Measurements from ENCODE around the gene PRPSAP2. TPM values are rescaled to one million over a fixed set of nuclear protein-coding genes. Genes with fewer than 3 reads are reported as not detected.
"Not testable (repeated sequence)": the region's sequence is repeated elsewhere in the genome, so short reads cannot be mapped to it uniquely, and the experiment has no call there.

Gene PRPSAP2
- polyA plus RNA-seq, 6 donors from 2014 or later: 40.1 to 53.3 (median 46.1) TPM

DNA sequence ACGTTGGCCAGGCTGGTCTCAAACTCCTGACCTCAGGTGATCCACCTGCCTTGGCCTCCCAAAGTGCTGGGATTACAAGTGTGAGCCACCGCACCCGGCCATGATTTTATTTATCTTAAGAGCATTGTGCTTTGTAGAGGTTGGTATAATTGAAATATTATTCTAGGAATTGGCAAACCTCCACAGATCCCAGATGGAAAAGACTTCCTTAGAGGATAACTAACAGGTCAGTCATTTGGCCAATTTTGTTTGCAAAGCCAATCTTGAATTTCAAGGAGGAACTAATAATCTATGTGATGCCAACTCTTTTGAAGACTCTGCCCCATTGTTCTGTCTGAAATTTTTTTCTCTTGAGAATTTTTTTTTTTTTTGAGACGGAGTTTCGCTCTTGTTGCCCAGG is 47.3 kb downstream of the PRPSAP2 start:
- Mint-ChIP-seq H3K4me1 (peaks cover 26 to 50% (median 27%) of the 10 kb centered on the region in 3 donors), H3K9me3 (no peaks in the 10 kb centered on the region), H3K27me3 (no peaks in the 10 kb centered on the region), H3K27ac (no peak overlapping the region), H3K4me3 (peak overlapping the region in 1 of 8 donors; percentile 52), H3K36me3 (peaks cover 4 to 7% of the 10 kb centered on the region in 2 donors)
- no peak for DNase-seq
- ATAC-seq (ENCODE audit: low read depth in 2 of 2): no peak

DNA sequence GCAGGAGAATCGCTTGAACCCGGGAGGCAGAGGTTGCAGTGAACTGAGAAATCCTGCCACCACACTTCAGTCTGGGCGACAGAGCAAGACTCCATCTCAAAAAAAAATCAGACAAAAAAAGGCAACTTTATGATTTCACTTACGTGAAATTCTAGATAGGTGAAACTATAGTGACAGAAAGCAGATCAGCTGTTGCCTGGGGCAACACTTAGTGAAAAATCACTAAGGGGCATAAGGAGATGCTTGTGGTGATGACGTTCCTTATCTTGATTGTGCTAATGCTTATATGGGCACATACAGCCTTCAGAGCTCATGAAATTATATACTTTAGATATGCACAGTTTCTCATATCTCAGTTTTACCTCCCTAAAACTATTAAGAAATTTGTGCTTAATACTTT is 52.4 kb downstream of the PRPSAP2 start:
- peak overlapping the region in 1 of 6 donors; percentile 47 for H3K27ac Mint-ChIP-seq
- peaks cover 18 to 21% of the 10 kb centered on the region in 2 donors for H3K36me3 Mint-ChIP-seq
- H3K9me3 Mint-ChIP-seq: no peaks in the 10 kb centered on the region
- H3K4me3 Mint-ChIP-seq: no peak overlapping the region
- DNase-seq (no peak), ATAC-seq (ENCODE audit: low read depth in 2 of 2) (no peak)
- H3K4me1 Mint-ChIP-seq: peaks cover 5 to 15% (median 7%) of the 10 kb centered on the region in 3 donors
- H3K27me3 Mint-ChIP-seq: no peaks in the 10 kb centered on the region

DNA sequence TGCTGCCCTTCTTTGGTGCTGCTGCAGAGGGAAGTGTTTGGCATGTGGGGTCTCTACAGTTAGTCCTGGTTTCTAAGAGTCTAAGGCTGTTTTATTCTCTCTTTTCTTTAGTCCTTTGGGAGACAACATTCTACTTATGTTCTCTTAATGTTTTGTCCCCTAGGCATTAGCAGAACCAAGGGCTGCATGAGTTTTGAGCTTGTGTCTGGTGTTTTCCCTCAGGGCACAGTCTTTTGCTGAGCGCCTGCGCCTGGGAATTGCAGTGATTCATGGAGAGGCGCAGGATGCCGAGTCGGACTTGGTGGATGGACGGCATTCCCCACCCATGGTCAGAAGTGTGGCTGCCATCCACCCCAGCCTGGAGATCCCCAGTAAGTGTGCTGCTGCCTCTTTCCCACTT is 53.0 kb downstream of the PRPSAP2 start:
- Mint-ChIP-seq H3K27ac (no peak overlapping the region), H3K27me3 (no peaks in the 10 kb centered on the region), H3K36me3 (peaks cover 21 to 25% of the 10 kb centered on the region in 2 donors), H3K9me3 (no peaks in the 10 kb centered on the region), H3K4me1 (peaks cover 7 to 15% (median 10%) of the 10 kb centered on the region in 3 donors), H3K4me3 (no peak overlapping the region)
- DNase-seq: no peak
- no peak for ATAC-seq (ENCODE audit: low read depth in 2 of 2)

DNA sequence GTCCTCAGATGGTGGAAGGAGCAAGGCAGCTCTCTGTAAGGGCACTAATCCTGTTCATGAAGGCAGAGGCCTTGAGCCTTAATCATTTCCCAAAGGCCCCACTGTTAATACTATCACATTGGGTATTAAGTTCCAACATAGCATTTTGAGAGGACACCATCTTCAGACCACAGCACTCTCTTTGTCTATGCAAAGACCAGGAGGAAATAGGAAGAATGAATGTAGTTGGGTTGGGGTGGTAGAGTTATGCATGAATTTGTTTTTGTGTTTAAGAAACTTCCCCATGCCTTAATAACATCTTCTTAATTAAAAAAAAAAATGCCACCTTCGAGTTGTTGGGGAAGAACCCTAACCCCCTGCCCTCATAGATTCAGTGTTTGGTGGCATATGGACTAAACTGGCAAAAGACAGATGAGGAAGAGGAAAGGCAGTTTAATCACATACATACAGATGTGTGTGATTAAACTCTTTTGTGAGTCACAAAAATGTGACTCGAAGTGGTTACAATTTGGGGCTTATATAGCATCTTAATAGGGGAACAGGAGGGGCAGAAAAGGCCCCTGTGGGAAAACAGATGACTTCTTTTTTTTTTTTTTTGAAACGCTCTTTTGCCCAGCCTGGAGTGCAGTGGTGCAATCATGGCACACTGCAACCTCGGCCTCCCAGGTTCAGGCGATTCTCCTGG is 59.0 kb downstream of the PRPSAP2 start:
- Mint-ChIP-seq H3K36me3 (peaks cover 10 to 37% of the 10 kb centered on the region in 2 donors), H3K27me3 (no peaks in the 10 kb centered on the region), H3K4me1 (peaks cover 44 to 50% (median 48%) of the 10 kb centered on the region in 3 donors), H3K27ac (peak overlapping the region in 2 of 6 donors; percentile 80 to 90), H3K4me3 (peak overlapping the region in 2 of 8 donors; percentile 68), H3K9me3 (no peaks in the 10 kb centered on the region)
- DNase-seq: no peak
- ATAC-seq (ENCODE audit: low read depth in 2 of 2): peak; percentile 23 to 25

DNA sequence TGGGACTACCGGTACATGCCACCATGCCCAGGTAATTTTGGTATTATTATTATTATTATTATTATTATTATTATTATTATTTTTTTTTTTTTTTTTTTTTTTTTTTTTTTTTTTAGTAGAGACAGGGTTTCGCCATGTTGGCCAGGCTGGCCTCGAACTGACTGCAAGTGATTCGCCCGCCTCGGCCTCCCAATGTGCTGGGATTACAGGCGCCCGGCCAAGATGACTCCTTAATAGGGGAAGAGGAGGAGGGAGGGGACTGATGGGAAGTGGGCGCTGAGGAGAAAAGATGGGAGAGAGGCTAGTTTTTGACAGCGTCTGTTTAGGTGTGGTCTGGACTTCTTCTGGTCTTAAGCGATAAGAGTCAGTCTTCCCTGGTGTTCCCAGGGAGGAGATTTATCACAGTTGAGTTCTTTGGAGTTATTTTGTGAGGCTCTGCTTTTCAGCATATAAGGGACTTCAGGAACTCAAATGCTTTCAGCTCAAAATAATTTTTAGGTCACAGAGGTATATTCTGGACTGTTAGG is 59.6 kb downstream of the PRPSAP2 start:
- Mint-ChIP-seq H3K4me1 (peaks cover 48 to 55% (median 53%) of the 10 kb centered on the region in 3 donors), H3K36me3 (peaks cover 8 to 33% of the 10 kb centered on the region in 2 donors), H3K9me3 (no peaks in the 10 kb centered on the region), H3K27me3 (no peaks in the 10 kb centered on the region), H3K4me3 (no peak overlapping the region), H3K27ac (peak overlapping the region in 2 of 6 donors; percentile 80 to 83)
- DNase-seq (no peak), ATAC-seq (ENCODE audit: low read depth in 2 of 2) (no peak)

DNA sequence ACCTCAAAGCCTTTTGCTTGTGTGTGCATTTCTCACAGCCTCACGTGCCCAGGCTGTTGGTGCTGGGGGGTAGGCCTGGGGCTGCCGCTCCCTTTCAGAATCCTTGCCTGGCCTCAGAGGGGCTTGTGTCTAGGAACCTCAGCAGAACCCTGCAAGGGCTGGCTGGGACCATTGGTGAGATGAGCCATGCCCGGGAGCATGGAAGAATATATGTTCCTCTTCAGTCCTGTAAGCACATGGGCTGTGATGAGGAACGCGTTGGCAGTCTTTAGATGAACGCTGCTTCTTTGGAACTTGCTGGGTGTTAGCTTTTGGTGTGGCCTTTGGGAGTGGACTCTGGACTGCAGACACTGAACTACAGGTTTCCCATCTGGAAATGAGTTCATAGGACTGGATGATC is 62.0 kb downstream of the PRPSAP2 start:
- Mint-ChIP-seq H3K9me3 (no peaks in the 10 kb centered on the region), H3K27me3 (no peaks in the 10 kb centered on the region), H3K27ac (peak overlapping the region in 5 of 6 donors; percentile 22 to 85 (median 70)), H3K4me3 (peak overlapping the region in 1 of 8 donors; percentile 3), H3K36me3 (peaks cover 6 to 26% of the 10 kb centered on the region in 2 donors), H3K4me1 (peaks cover 48 to 58% (median 53%) of the 10 kb centered on the region in 3 donors)
- ATAC-seq (ENCODE audit: low read depth in 2 of 2): no peak
- DNase-seq: no peak

DNA sequence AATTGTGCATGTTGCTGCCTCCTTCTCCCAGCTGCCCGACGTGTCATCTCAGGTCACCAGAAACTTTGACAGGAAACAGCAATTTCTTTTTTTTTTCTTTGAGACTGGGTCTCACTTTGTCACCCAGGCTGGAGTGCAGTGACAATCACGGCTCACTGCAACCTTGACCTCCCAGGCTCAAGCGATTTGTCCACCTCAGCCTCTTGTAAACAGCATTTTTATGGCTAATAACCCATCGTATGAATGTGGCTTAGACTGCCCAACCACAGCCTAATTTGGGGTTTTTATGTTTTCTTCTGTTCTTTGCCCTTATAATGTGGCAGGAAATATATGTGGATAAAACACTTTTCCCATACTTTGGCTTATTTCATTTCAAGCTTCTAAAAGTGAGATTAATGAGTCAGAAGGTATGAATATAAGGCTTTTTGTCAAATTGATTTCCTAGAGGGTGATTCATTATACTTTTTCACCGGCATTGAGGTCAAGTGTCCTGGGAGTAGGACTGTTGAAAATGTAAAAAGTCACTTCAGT is 63.0 kb downstream of the PRPSAP2 start:
- no peak for DNase-seq
- Mint-ChIP-seq H3K4me3 (no peak overlapping the region), H3K27ac (peak overlapping the region in 5 of 6 donors; percentile 6 to 90 (median 63)), H3K36me3 (peaks cover 0 to 19% of the 10 kb centered on the region in 2 donors), H3K9me3 (no peaks in the 10 kb centered on the region), H3K27me3 (no peaks in the 10 kb centered on the region), H3K4me1 (peaks cover 44 to 61% (median 47%) of the 10 kb centered on the region in 3 donors)
- ATAC-seq (ENCODE audit: low read depth in 2 of 2): peak in 1 of 2 donors; percentile 28

DNA sequence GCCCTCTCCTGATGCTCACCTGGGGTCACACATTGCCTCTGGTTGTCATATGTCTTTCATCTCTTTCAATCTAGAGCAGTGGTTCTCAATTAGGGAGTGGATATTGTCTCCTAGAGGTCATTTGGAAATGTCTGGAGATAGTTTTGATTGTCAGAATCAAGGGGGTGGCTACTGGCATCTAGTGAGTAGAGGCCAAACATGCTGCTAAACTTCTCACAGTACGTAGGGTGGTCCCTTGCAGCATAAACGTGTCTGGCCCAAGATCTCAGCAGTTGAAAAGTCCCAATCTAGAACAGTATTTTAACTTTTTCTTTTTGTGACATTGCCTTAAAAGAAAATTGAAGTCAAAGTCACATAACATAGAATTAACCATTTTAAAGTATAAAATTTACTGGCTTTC is 63.6 kb downstream of the PRPSAP2 start:
- Mint-ChIP-seq H3K36me3 (peaks cover 0 to 19% of the 10 kb centered on the region in 2 donors), H3K4me1 (peaks cover 44 to 59% (median 47%) of the 10 kb centered on the region in 3 donors), H3K9me3 (no peaks in the 10 kb centered on the region), H3K27ac (peak overlapping the region in 5 of 6 donors; percentile 5 to 90 (median 63)), H3K4me3 (peak overlapping the region in 2 of 8 donors; percentile 42 to 68), H3K27me3 (no peaks in the 10 kb centered on the region)
- DNase-seq (no peak), ATAC-seq (ENCODE audit: low read depth in 2 of 2) (no peak)

DNA sequence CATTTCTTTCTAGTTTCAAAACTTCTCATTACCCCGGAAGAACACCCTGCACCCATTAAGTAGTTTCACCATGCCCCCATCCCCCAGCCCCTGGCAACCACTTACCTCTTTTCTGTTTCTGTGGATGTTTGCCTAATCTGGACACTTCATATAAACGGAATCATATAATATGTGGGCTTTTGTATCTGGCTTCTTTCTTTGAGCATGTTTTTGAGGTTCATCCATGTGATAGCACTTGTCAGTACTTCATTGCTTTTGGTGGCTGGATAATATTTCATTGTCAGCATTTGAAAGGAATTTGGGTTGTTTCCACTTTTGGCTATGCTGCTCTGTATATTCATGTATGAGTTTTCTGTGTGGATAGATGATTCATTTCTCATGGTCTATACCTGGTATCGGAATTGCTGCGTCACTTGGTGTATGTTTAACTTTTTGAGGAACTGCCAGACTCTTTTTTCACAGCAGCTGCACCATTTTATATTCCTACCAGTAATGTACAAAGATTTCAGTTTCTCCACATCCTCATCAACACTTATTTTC is 64.1 kb downstream of the PRPSAP2 start:
- Mint-ChIP-seq H3K4me3 (peak overlapping the region in 4 of 8 donors; percentile 17 to 62 (median 38)), H3K9me3 (no peaks in the 10 kb centered on the region), H3K27me3 (no peaks in the 10 kb centered on the region), H3K36me3 (peaks cover 0 to 16% of the 10 kb centered on the region in 2 donors), H3K27ac (peak overlapping the region in 4 of 6 donors; percentile 23 to 63 (median 36)), H3K4me1 (peaks cover 40 to 59% (median 42%) of the 10 kb centered on the region in 3 donors)
- peak; percentile 23 to 49 for ATAC-seq (ENCODE audit: low read depth in 2 of 2)
- no peak for DNase-seq

DNA sequence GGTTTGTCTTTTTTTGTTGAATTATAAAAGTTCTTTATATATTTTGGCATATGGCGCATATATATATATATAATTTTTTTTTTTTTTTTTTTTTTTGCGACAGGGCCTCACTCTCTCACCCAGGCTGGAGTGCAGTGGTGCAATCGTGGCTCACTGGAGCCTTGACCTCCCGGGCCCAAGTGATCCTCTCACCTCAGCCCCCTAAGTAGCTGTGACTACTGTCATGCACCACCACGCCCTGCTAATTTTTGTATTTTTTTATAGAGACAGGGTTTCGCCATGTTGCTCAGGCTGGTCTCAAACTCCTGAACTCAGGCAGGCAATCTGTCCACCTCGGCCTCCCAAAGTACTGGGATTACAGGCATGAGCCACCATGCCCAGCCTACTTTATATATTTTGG is 64.7 kb downstream of the PRPSAP2 start:
- ATAC-seq (ENCODE audit: low read depth in 2 of 2); DNase-seq; H3K27me3 Mint-ChIP-seq; H3K9me3 Mint-ChIP-seq: not testable (repeated sequence)
- Mint-ChIP-seq H3K36me3 (peaks cover 0 to 10% of the 10 kb centered on the region in 2 donors), H3K27ac (peak overlapping the region in 2 of 6 donors; percentile 24 to 63), H3K4me1 (peaks cover 33 to 58% (median 38%) of the 10 kb centered on the region in 3 donors), H3K4me3 (peak overlapping the region in 2 of 8 donors; percentile 41 to 42)

DNA sequence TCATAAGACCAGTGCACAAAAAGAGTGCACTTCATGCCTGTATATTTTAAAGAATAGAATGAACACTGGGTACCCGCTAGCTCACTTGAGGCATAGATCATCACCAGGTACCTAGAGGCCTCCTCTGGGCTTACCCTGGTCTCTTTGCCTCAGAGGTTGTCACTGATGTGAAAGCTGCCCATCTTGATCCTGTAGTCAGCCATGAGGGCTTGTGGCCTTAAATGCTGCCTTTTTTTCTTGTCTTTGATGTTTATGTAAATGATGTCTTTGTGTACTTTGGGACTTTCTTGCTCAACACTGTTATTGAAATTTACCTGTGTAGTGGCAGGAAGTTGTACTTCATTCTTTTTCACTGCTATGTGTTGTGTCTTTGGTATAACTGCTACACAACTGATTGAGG is 67.3 kb downstream of the PRPSAP2 start:
- peak overlapping the region in 1 of 6 donors; percentile 58 for H3K27ac Mint-ChIP-seq
- no peak overlapping the region for H3K4me3 Mint-ChIP-seq

DNA sequence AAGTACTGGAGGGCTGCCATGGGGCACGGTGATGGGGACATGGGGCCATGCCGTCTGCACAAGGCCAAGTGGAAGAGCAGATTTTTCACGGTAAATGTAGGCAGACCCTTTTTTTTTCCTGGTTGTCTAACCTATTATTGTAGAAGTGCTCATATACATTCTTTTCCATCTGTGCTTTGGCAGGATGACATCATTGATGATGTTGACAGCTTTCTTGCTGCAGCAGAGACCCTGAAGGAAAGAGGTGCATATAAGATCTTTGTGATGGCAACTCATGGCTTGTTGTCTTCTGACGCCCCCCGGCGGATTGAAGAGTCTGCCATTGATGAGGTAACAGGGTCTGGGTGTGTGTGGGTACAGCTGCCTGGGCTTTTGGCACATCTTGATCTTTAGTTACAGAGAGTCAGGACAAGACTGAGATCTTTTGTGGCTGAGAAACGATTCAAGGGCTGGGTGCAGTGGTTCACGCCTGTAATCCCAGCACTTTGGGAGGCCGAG is 70.7 kb downstream of the PRPSAP2 start:
- Mint-ChIP-seq H3K27ac (peak overlapping the region in 2 of 6 donors; percentile 42 to 47), H3K9me3 (no peaks in the 10 kb centered on the region), H3K4me3 (no peak overlapping the region), H3K27me3 (peaks cover 0 to 3% (median 0%) of the 10 kb centered on the region in 3 donors), H3K4me1 (peaks cover 9 to 32% (median 16%) of the 10 kb centered on the region in 3 donors), H3K36me3 (peaks cover 0 to 7% of the 10 kb centered on the region in 2 donors)
- DNase-seq (no peak), ATAC-seq (ENCODE audit: low read depth in 2 of 2) (no peak)

More for the DNA sequence above, 67.3 kb downstream of the PRPSAP2 start:
- peaks cover 17 to 37% (median 17%) of the 10 kb centered on the region in 3 donors for H3K4me1 Mint-ChIP-seq
- DNase-seq: no peak
- H3K9me3 Mint-ChIP-seq: no peaks in the 10 kb centered on the region
- H3K36me3 Mint-ChIP-seq: peaks cover 0 to 7% of the 10 kb centered on the region in 2 donors
- ATAC-seq (ENCODE audit: low read depth in 2 of 2): no peak
- H3K27me3 Mint-ChIP-seq: no peaks in the 10 kb centered on the region

DNA sequence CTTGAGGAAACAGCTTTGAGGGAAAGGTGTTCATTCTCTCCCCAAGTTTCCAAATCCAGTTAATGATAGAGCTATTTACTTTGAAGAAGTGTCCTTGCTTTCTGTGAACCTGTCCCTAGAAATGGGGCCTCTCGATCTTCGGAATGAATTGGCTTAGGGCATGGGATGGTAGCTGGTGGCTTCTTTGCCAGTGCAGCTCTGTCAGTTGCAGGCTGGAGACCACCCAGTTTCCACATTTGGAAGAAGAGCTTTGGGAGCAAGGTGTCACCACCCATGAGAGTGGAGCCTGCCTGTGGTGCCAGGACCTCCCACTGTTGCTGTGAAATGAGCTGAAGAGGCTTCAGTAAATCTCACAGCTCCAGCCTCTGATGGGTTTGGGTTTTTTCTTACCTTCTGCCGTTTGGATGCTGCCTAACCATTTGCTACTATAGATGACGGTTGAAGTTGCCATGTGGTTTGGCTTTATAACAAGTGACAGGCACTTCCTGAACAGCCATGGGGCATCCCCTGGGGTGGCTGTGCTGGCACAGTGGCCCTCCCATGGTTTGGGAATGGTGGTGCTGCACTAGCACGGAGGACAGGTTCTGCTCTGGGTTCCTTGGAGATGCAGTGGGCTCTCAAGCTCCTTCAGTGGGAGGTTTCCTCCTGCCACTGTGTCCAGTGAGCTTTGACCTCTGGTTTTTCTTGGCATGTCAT is 74.6 kb downstream of the PRPSAP2 start:
- Mint-ChIP-seq H3K9me3 (no peaks in the 10 kb centered on the region), H3K4me1 (peaks cover 9 to 22% (median 21%) of the 10 kb centered on the region in 3 donors), H3K36me3 (peaks cover 0 to 7% of the 10 kb centered on the region in 2 donors), H3K27me3 (peaks cover 0 to 3% (median 0%) of the 10 kb centered on the region in 3 donors), H3K27ac (peak overlapping the region in 2 of 6 donors; percentile 8 to 82), H3K4me3 (peak overlapping the region in 2 of 8 donors; percentile 7 to 25)
- peak; percentile 70 to 78 for ATAC-seq (ENCODE audit: low read depth in 2 of 2)
- DNase-seq: peak; percentile 24

Measured in naive B cell (primary cell).